ENCODE measurements around the gene PAQR8.

PAQR8 gene

GRCh38 chr6:52418606-52419005 lies 56.7 kb downstream of the PAQR8 start:
- no peaks in the 10 kb centered on the region for H3K36me3 ChIP-seq (ENCODE audit: control insufficient read depth, insufficient read depth, low read length)
- no peaks in the 10 kb centered on the region for H3K27me3 ChIP-seq (replicated peaks; ENCODE audit: control insufficient read depth, insufficient read depth, low read length)
- H3K4me3 ChIP-seq (replicated peaks; ENCODE audit: low read depth, low read length) = no peak overlapping the region
- no peak for DNase-seq (ENCODE audit: extremely low read depth, insufficient read length)
- no peak for TF ChIP-seq CTCF (IDR thresholded peaks at IDR 0.05; ENCODE audit: insufficient read depth, low read length, poor library complexity, severe bottlenecking)

GRCh38 chr6:52419809-52420667 lies 58.1 kb downstream of the PAQR8 start, which contains the start of gene EFHC1:
Gene EFHC1 (plus strand): TSS chr6:52420342. CDS start chr6:52420411, 69 bp downstream.
- Histone ChIP-seq H3K36me3 (ENCODE audit: control insufficient read depth, insufficient read depth, low read length) (no peaks in the 10 kb centered on the region), H3K4me3 (replicated peaks; ENCODE audit: low read depth, low read length) (peak within 1 kb of the TSS; percentile 81), H3K27me3 (replicated peaks; ENCODE audit: control insufficient read depth, insufficient read depth, low read length) (no peaks in the 10 kb centered on the region)
- no peak for TF ChIP-seq CTCF (IDR thresholded peaks at IDR 0.05; ENCODE audit: insufficient read depth, low read length, poor library complexity, severe bottlenecking)
- DNase-seq (ENCODE audit: extremely low read depth, insufficient read length) = peak; percentile 97

GRCh38 chr6:52420668-52421358 lies 58.9 kb downstream of the PAQR8 start:
- no peak for DNase-seq (ENCODE audit: extremely low read depth, insufficient read length)
- H3K27me3 ChIP-seq (replicated peaks; ENCODE audit: control insufficient read depth, insufficient read depth, low read length) = no peaks in the 10 kb centered on the region
- no peaks in the 10 kb centered on the region for H3K36me3 ChIP-seq (ENCODE audit: control insufficient read depth, insufficient read depth, low read length)
- peak overlapping the region; percentile 81 for H3K4me3 ChIP-seq (replicated peaks; ENCODE audit: low read depth, low read length)
- TF ChIP-seq CTCF (IDR thresholded peaks at IDR 0.05; ENCODE audit: insufficient read depth, low read length, poor library complexity, severe bottlenecking) = no peak

- Histone ChIP-seq H3K27me3 (replicated peaks; ENCODE audit: control insufficient read depth, insufficient read depth, low read length) (no peaks in the 10 kb centered on the region), H3K4me3 (replicated peaks; ENCODE audit: low read depth, low read length) (no peak overlapping the region), H3K36me3 (ENCODE audit: control insufficient read depth, insufficient read depth, low read length) (no peaks in the 10 kb centered on the region)
- TF ChIP-seq CTCF (IDR thresholded peaks at IDR 0.05; ENCODE audit: insufficient read depth, low read length, poor library complexity, severe bottlenecking) = no peak
- no peak for DNase-seq (ENCODE audit: extremely low read depth, insufficient read length)
Observed at GRCh38 chr6:52422156-52422555, 60.2 kb downstream of the PAQR8 start.

GRCh38 chr6:52423448-52423847 lies 61.5 kb downstream of the PAQR8 start:
- Histone ChIP-seq H3K36me3 (ENCODE audit: control insufficient read depth, insufficient read depth, low read length) (no peaks in the 10 kb centered on the region), H3K4me3 (replicated peaks; ENCODE audit: low read depth, low read length) (no peak overlapping the region), H3K27me3 (replicated peaks; ENCODE audit: control insufficient read depth, insufficient read depth, low read length) (no peaks in the 10 kb centered on the region)

More at GRCh38 chr6:52423448-52423847, 61.5 kb downstream of the PAQR8 start:
- TF ChIP-seq CTCF (IDR thresholded peaks at IDR 0.05; ENCODE audit: insufficient read depth, low read length, poor library complexity, severe bottlenecking) = no peak
- DNase-seq (ENCODE audit: extremely low read depth, insufficient read length) = no peak

Data from GM06990 (cell line).